ENCODE results near the gene GULP1. TPM values are rescaled to one million over a fixed set of nuclear protein-coding genes. Genes with fewer than 3 reads are reported as not detected.
"Not testable (repeated sequence)": the region's sequence is repeated elsewhere in the genome, so short reads cannot be mapped to it uniquely, and the experiment has no call there.

GULP1 gene
- total and polyA plus RNA-seq, 2 experiments from 2014 or later: 28.3 to 41.2 TPM

DNA sequence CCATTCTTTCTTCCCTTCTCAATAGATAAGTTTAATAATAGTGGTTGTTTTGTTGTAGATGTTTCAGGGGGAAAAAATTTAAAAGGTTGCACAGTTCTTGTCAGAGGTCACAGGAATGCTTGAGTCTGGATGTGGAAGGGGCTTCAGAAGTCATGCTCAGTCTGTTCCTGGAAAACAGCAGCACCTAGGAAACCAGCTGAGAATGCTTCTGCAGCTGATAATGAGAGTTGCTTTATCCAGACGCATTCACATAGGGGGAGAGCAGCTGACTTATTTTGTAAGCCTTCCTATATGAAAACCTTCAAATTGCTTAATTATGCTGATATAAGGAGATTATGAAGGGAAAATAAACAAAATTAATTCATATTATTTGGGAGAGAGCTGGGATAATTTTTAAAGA, 235.5 kb downstream of the GULP1 start:
- TF ChIP-seq, protein P1, sequence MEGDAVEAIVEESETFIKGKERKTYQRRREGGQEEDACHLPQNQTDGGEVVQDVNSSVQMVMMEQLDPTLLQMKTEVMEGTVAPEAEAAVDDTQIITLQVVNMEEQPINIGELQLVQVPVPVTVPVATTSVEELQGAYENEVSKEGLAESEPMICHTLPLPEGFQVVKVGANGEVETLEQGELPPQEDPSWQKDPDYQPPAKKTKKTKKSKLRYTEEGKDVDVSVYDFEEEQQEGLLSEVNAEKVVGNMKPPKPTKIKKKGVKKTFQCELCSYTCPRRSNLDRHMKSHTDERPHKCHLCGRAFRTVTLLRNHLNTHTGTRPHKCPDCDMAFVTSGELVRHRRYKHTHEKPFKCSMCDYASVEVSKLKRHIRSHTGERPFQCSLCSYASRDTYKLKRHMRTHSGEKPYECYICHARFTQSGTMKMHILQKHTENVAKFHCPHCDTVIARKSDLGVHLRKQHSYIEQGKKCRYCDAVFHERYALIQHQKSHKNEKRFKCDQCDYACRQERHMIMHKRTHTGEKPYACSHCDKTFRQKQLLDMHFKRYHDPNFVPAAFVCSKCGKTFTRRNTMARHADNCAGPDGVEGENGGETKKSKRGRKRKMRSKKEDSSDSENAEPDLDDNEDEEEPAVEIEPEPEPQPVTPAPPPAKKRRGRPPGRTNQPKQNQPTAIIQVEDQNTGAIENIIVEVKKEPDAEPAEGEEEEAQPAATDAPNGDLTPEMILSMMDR (IDR thresholded peaks at IDR 0.05; ENCODE audit: low read depth, low read length): no peak
- peak; percentile 69 to 86 for DNase-seq (ENCODE audit: low read depth in 1 of 2, low spot score in 1 of 2)
- H3K27me3 ChIP-seq: no peaks in the 10 kb centered on the region
- H3K9me3 ChIP-seq (ENCODE audit: low read depth): no peaks in the 10 kb centered on the region
- peak overlapping the region; percentile 59 for H3K27ac ChIP-seq
- no peaks in the 10 kb centered on the region for H3K36me3 ChIP-seq
- no peak overlapping the region for H3K4me3 ChIP-seq
- H3K4me1 ChIP-seq (ENCODE audit: low read depth): peaks cover 15% of the 10 kb centered on the region

DNA sequence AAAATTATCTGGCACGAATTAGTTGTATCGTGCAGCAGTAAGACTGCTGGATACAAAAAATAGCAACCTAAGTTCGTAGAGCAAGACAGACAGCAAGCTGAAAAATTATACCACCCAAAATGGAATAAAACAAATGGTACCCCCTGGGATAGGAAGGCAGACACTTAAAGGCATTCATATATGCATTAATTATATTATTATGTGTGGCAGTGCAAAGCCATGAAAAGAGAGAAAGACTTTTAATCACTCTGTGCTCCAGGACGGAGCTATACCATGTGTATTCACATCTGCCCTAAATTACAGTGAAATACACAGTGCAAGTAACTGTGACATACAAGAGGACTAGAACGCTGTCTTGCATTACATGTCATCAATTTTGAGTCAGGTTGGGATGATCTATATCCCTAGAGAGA, 235.9 kb downstream of the GULP1 start:
- Histone ChIP-seq H3K27me3 (no peaks in the 10 kb centered on the region), H3K9me3 (ENCODE audit: low read depth) (no peaks in the 10 kb centered on the region), H3K4me3 (no peak overlapping the region), H3K36me3 (no peaks in the 10 kb centered on the region), H3K4me1 (ENCODE audit: low read depth) (peaks cover 15% of the 10 kb centered on the region), H3K27ac (peak overlapping the region; percentile 59)
- TF ChIP-seq, protein P1 (IDR thresholded peaks at IDR 0.05; ENCODE audit: low read depth, low read length): no peak
- DNase-seq (ENCODE audit: low read depth in 1 of 2, low spot score in 1 of 2): peak in 1 of 2 donors; percentile 13

DNA sequence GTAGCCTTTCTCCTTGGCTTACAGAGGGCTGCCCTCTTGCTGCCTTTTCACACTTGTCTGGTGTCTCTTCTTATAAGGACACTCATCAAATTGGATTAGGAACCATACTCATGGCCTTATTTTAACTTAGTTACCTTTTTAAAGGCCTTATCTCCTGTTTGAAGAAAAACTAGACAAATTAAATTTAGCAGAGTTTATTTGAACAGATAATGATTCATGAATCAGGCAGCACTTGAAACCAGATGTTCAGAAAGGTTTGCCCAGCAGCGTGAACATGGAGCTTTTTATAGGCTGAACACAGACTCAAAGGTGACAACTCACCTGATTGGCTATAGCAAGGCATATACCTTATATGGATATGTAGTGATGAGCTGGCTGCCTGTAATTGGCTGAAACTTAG, 238.0 kb downstream of the GULP1 start:
- no peak for DNase-seq (ENCODE audit: low read depth in 1 of 2, low spot score in 1 of 2)

DNA sequence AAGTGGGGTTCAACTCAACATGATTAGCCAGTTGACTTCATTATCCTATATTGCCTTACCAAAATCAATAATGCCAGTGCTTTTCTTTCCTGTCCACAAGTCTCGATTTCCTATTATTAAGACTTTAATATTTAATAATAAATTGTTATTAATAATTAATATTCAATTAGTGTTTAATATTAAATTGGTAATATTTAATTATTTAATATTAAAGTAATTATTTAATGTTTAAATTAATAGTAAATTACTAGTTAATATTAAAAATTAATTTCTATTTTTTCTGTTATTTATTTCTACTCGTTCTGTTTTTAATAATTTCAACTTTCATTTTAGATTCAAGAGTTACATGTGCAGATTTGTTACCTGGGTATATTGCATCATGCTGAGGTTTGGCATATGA, 243.2 kb downstream of the GULP1 start:
- Histone ChIP-seq H3K27me3 (no peaks in the 10 kb centered on the region), H3K4me1 (ENCODE audit: low read depth) (no peaks in the 10 kb centered on the region), H3K9me3 (ENCODE audit: low read depth) (no peaks in the 10 kb centered on the region), H3K36me3 (no peaks in the 10 kb centered on the region), H3K27ac (no peak overlapping the region), H3K4me3 (no peak overlapping the region)
- DNase-seq (ENCODE audit: low read depth in 1 of 2, low spot score in 1 of 2): no peak
- TF ChIP-seq, protein P1 (IDR thresholded peaks at IDR 0.05; ENCODE audit: low read depth, low read length): no peak

More for the DNA sequence above, 238.0 kb downstream of the GULP1 start:
- Histone ChIP-seq H3K9me3 (ENCODE audit: low read depth) (no peaks in the 10 kb centered on the region), H3K4me1 (ENCODE audit: low read depth) (peaks cover 15% of the 10 kb centered on the region), H3K27me3 (no peaks in the 10 kb centered on the region), H3K4me3 (no peak overlapping the region), H3K27ac (no peak overlapping the region), H3K36me3 (no peaks in the 10 kb centered on the region)
- TF ChIP-seq, protein P1 (IDR thresholded peaks at IDR 0.05; ENCODE audit: low read depth, low read length): no peak

DNA sequence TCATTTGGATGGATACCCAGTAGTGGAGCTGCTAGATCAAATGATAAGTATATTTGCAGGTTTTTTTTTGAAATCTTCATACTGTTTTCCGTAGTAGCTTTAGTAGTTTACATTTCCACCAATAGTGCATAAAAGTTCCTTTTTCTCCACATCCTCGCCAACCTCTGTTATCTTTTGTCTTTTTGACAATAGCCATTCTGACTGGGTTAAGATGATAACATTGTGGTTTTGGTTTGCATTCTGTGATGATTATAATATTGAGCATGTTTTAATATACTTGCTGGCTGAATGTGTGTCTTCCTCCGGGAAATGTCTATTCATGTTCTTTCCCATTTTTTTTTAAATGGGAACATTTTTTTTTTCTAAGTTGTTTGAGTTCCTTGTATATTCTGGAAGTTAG, 260.0 kb downstream of the GULP1 start:
- TF ChIP-seq, protein P1 (IDR thresholded peaks at IDR 0.05; ENCODE audit: low read depth, low read length): no peak
- Histone ChIP-seq H3K4me3 (no peak overlapping the region), H3K9me3 (ENCODE audit: low read depth) (no peaks in the 10 kb centered on the region), H3K36me3 (no peaks in the 10 kb centered on the region), H3K27ac (no peak overlapping the region), H3K4me1 (ENCODE audit: low read depth) (no peaks in the 10 kb centered on the region), H3K27me3 (no peaks in the 10 kb centered on the region)
- peak in 1 of 2 donors; percentile 55 for DNase-seq (ENCODE audit: low read depth in 1 of 2, low spot score in 1 of 2)

DNA sequence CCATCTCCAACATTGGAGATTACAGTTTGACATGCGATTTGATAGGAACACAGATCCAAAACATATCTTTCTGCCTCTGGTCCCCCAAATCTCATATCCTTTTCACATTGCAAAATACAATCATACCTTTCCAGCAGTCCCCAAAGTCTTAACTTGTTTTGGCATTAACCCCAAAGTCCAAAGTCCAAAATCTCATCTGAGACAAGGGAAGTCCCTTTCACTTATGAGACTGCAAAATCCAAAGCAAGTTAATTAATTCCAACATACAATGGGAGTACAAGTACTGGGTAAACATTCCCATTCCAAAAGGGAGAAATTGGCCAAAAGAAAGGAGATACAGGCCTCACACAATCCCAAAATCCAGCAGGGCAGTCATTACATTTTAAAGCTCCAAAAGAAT, 265.4 kb downstream of the GULP1 start:
- H3K9me3 ChIP-seq (ENCODE audit: low read depth): no peaks in the 10 kb centered on the region
- no peaks in the 10 kb centered on the region for H3K4me1 ChIP-seq (ENCODE audit: low read depth)
- H3K36me3 ChIP-seq: no peaks in the 10 kb centered on the region
- H3K4me3 ChIP-seq: no peak overlapping the region
- H3K27ac ChIP-seq: no peak overlapping the region
- H3K27me3 ChIP-seq: no peaks in the 10 kb centered on the region
- DNase-seq (ENCODE audit: low read depth in 1 of 2, low spot score in 1 of 2): no peak
- TF ChIP-seq, protein P1 (IDR thresholded peaks at IDR 0.05; ENCODE audit: low read depth, low read length): no peak

DNA sequence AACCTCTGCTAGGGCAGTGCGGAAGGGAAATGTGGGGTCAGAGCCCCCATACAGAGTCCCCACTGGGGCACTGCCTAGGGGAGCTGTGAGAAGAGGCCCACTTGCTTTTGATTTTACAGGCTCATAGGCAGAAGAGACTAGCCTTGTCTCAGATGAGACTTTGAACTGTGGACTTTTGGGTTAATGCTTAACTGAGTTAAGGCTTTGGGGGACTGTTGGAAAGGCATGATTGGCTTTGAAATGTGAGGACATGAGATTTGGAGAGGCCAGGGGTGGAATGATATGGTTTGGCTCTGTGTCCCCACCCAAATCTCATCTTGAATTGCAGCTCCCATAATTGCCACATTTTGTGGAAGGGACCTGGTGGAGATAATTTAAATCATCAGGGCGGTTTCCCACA, 267.8 kb downstream of the GULP1 start:
- H3K27ac ChIP-seq; H3K9me3 ChIP-seq (ENCODE audit: low read depth); H3K4me1 ChIP-seq (ENCODE audit: low read depth); DNase-seq (ENCODE audit: low read depth in 1 of 2, low spot score in 1 of 2); H3K27me3 ChIP-seq; H3K36me3 ChIP-seq; H3K4me3 ChIP-seq: not testable (repeated sequence)

Measured in cardiac muscle cell (in vitro differentiated cells and primary cell).